Prostate gland (tissue), 2 donors: Measurements from ENCODE around the gene UGT1A6.

Experiments
- POLR2A ChIP-seq: fragments of 450-650 bp; IDR thresholded peaks from one replicate; pipeline ENCODE4 v1.6.1; 2016; ENCODE audit warnings: antibody characterized with exemption, mild to moderate bottlenecking
- TF ChIP-seq, protein P1 (sequence below), 4 experiments: fragments of 200-600 bp in 2 of 4; fragments of 450-650 bp in 2 of 4; sonication (generic) in 2 of 4; IDR thresholded peaks; 1 replicate in 3 of 4; 2 replicates in 1 of 4; pipeline ENCODE4 v1.5.1; 2016 to 2019; ENCODE audit warnings: antibody characterized with exemption in 4 of 4, mild to moderate bottlenecking in 2 of 4, moderate library complexity in 2 of 4

DNA sequence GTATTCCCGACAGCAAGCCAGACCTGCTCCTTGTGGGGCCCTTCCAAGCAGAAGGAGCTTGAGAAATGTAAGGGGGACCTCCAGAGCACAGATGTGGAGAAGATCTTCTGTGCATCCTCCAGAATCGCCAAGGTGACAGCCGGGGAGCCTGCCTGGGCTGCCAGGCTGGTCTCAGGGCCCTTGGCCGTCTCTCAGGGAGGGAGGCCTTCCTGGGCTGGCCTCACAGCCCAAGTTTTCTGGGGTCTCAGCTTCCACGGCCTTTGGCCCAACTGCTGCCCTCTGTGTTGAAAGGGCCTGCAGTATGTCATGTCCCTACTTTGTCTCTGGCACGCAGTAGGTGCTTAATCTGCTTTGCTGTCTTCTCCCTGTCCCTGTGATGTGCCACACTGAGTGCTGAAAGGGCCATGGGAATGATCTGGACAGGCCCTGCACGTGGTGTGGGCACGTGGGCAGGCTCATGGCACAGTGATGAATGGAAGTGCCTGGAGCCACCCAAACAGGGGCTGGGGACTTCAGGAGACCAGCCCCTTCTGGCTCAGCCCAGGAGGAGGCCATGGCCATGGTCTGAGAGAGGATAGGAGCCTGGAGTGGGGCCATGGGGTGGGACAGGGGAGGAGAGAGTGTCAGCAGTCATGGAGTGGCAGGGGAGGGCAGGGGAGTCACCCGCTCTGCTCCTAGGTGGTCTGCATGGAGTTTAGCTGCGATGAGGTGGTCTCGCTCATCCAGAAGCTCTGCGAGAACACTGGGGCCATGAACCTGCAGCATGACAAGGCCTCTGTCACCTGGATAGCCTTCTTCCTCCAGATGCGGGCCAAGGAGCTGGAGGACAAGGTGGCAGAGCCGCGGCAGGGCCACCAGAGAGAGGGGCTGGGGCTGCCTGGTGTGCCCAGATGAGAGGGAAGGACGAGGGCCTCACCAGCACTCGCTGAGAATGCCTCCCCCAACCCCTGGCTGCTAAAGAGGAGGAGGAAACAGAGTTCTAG, 126.2 kb downstream of the UGT1A6 start:
- TF ChIP-seq, protein P1, sequence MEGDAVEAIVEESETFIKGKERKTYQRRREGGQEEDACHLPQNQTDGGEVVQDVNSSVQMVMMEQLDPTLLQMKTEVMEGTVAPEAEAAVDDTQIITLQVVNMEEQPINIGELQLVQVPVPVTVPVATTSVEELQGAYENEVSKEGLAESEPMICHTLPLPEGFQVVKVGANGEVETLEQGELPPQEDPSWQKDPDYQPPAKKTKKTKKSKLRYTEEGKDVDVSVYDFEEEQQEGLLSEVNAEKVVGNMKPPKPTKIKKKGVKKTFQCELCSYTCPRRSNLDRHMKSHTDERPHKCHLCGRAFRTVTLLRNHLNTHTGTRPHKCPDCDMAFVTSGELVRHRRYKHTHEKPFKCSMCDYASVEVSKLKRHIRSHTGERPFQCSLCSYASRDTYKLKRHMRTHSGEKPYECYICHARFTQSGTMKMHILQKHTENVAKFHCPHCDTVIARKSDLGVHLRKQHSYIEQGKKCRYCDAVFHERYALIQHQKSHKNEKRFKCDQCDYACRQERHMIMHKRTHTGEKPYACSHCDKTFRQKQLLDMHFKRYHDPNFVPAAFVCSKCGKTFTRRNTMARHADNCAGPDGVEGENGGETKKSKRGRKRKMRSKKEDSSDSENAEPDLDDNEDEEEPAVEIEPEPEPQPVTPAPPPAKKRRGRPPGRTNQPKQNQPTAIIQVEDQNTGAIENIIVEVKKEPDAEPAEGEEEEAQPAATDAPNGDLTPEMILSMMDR (IDR thresholded peaks at IDR 0.05), result no peak
- no peak for TF ChIP-seq POLR2A
